Thoracic aorta (tissue), 2 donors: Measurements from ENCODE around the gene ACSL5. TPM values are rescaled to one million over a fixed set of nuclear protein-coding genes. Genes with fewer than 3 reads are reported as not detected.

Source experiments
- ATAC-seq: fragments of 150-250 bp; one replicate; pipeline ENCODE4 v1.8.0; 2017; ENCODE audit warnings: low read depth; ENCODE audit not compliant: insufficient number of reproducible peaks, low FRiP score
- DNase-seq: peaks from one replicate; pipeline ENCODE4 v3.0.0-alpha.2; 2020; ENCODE audit warnings: low spot score
- H3K27ac ChIP-seq, 2 donors: fragments of 200-600 bp; sonication (generic); 1 replicate in 1 of 2; 2 replicates in 1 of 2; pipeline ENCODE4 v1.5.1; 2016; ENCODE audit warnings: mild to moderate bottlenecking in 2 of 2, moderate library complexity in 2 of 2
- H3K27me3 ChIP-seq: fragments of 200-600 bp; sonication (generic); replicated peaks from 2 replicates; pipeline ENCODE4 v1.6.0; 2016; ENCODE audit warnings: mild to moderate bottlenecking; ENCODE audit not compliant: insufficient read depth
- H3K36me3 ChIP-seq: fragments of 200-600 bp; sonication (generic); one replicate; pipeline ENCODE4 v1.5.1; 2016
- H3K4me1 ChIP-seq, 2 donors: fragments of 200-600 bp; sonication (generic); 1 replicate in 1 of 2; 2 replicates in 1 of 2; pipeline versions ENCODE4 v1.5.1 to v1.6.0; 2016; ENCODE audit warnings: low read depth in 2 of 2, mild to moderate bottlenecking in 1 of 2; ENCODE audit not compliant: control insufficient read depth in 1 of 2
- H3K4me3 ChIP-seq: fragments of 200-600 bp; sonication (generic); 2 replicates; pipeline ENCODE4 v1.5.1; 2016; ENCODE audit warnings: mild to moderate bottlenecking
- H3K9me3 ChIP-seq: fragments of 200-600 bp; sonication (generic); 2 replicates; pipeline ENCODE4 v1.5.1; 2016
- total RNA-seq, 2 donors: library from RNA; depleted of rRNA; stranded (reverse); fragments of >200 nt; gene quantifications; one replicate each; pipeline versions ENCODE4 v1.1.0 to v1.2.3, GENCODE V29; 2016
- TF ChIP-seq, protein P1 (sequence below): fragments of 200-600 bp; sonication (generic); IDR thresholded peaks from one replicate; pipeline ENCODE4 v1.5.1; 2019; ENCODE audit warnings: antibody characterized with exemption

Gene ACSL5
- total RNA-seq, 2 donors from 2014 or later = 13.9 to 16.7 TPM

DNA sequence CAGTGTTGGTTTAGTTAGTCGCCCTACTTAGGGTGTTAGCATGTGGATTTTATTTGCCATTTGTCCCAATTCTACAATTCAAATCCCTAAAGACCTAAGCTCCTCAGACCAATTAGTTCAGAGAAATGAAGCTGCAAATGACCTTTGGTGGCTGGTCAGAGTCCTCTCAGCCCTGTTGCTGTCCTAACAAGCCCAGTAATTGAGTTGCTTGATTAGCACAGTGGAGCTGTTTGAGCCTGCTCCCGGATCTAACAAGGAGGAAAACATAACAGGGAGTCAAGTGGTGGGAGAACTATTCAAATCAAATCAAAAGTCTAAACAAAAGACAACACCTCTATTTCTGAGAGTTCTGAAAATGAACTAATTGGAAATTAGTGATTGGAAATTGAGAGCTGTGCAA is 50.7 kb downstream of the ACSL5 start:
- H3K4me3 ChIP-seq = no peak overlapping the region
- TF ChIP-seq, protein P1, sequence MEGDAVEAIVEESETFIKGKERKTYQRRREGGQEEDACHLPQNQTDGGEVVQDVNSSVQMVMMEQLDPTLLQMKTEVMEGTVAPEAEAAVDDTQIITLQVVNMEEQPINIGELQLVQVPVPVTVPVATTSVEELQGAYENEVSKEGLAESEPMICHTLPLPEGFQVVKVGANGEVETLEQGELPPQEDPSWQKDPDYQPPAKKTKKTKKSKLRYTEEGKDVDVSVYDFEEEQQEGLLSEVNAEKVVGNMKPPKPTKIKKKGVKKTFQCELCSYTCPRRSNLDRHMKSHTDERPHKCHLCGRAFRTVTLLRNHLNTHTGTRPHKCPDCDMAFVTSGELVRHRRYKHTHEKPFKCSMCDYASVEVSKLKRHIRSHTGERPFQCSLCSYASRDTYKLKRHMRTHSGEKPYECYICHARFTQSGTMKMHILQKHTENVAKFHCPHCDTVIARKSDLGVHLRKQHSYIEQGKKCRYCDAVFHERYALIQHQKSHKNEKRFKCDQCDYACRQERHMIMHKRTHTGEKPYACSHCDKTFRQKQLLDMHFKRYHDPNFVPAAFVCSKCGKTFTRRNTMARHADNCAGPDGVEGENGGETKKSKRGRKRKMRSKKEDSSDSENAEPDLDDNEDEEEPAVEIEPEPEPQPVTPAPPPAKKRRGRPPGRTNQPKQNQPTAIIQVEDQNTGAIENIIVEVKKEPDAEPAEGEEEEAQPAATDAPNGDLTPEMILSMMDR = no peak
- H3K27me3 ChIP-seq = no peaks in the 10 kb centered on the region
- H3K4me1 ChIP-seq = no peaks in the 10 kb centered on the region
- peaks cover 4% of the 10 kb centered on the region for H3K36me3 ChIP-seq
- ATAC-seq = no peak
- no peak overlapping the region for H3K27ac ChIP-seq
- no peak for DNase-seq
- H3K9me3 ChIP-seq = no peaks in the 10 kb centered on the region

DNA sequence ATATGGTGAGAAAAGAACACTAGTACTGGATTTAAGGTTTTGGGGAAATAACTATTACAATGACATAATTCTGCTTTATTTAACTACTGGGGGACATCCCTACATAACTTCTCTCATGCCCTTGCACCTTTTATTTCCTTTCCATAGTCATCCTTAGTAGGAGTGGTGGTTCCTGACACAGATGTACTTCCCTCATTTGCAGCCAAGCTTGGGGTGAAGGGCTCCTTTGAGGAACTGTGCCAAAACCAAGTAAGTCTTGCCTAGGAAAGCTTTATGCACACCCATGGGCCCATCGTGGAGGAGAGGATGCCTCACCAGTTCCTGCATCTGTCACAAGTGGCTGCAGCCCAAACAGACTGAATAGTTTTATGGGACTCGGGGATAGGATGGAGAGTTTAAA is 52.2 kb downstream of the ACSL5 start:
- Histone ChIP-seq H3K27ac (no peak overlapping the region), H3K4me3 (no peak overlapping the region), H3K36me3 (peaks cover 14% of the 10 kb centered on the region), H3K4me1 (no peaks in the 10 kb centered on the region), H3K9me3 (no peaks in the 10 kb centered on the region), H3K27me3 (no peaks in the 10 kb centered on the region)
- DNase-seq (no peak), ATAC-seq (no peak)
- TF ChIP-seq, protein P1 = no peak

DNA sequence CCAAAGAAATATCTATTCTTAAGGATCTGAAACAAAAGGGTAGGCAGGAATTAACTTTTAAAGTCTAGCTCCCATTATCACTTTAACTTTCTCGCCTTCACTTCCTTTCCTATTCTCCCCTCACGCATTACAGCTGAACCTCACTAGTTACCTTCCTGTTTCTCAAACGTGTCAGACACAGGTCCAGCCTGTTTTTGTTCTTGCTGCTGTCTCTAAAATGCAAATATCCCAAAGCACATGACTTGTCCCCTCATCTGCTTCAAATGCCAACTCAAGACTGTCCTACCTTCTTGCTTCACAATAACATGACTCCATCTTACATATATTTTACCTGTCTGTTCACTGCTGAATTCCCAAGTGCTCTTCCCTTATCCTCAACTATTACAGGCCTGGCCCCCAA is 55.2 kb downstream of the ACSL5 start:
- TF ChIP-seq, protein P1 = no peak
- Histone ChIP-seq H3K27me3 (no peaks in the 10 kb centered on the region), H3K4me3 (no peak overlapping the region), H3K9me3 (no peaks in the 10 kb centered on the region), H3K4me1 (no peaks in the 10 kb centered on the region), H3K36me3 (peaks cover 34% of the 10 kb centered on the region), H3K27ac (no peak overlapping the region)
- no peak for DNase-seq
- ATAC-seq = no peak

DNA sequence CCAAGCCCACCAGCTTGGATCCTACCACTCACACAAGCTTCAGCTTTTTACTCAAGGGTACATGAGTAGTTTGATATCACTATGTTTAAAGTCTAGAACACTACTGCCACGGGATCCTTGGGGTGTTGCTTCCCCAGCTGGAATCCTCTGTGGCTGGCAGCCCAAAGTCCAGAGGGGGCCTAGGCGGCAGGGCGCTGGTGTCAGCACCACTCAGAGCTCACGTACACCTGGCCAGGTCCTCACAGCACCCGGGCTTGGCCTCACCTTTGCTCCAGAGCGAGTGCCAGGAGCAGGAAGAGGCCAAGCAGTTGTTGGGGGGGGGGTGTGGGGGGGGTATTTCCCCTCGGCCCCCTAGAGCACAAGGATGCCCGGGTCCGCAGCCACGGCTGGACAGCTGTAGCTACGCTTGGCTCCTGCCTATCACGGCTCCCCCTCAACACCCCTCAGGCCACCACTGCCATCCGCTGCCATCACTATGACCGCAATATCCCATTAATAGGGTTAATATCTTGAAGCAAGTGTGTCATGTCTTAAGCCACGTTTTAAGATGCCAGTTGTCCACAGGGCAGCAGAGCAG is 55.8 kb downstream of the ACSL5 start:
- Histone ChIP-seq H3K36me3 (peaks cover 39% of the 10 kb centered on the region), H3K27ac (no peak overlapping the region), H3K4me3 (no peak overlapping the region), H3K4me1 (no peaks in the 10 kb centered on the region), H3K9me3 (no peaks in the 10 kb centered on the region), H3K27me3 (no peaks in the 10 kb centered on the region)
- TF ChIP-seq, protein P1 = no peak
- DNase-seq (no peak), ATAC-seq (no peak)

DNA sequence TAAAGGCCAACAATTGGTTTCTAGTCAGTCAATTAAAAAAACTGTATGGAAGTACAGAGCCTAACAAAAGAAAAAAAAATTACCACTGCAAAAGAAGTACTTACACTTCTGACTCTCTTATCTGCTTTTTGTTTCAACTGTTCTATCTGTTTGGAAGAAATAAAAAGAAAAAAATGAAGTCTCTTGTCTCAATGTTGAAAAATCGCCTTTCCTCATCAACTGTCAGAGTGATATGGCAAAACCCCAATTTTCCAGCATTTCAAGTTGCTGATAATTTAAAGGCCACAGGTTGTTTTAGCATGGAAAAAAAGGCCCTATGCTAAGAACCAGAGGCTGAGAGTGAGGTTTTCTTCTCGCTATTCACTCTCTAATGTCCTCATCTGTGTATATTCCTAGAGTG is 59.2 kb downstream of the ACSL5 start:
- DNase-seq = no peak
- TF ChIP-seq, protein P1 = no peak
- H3K4me3 ChIP-seq = no peak overlapping the region
- peaks cover 55% of the 10 kb centered on the region for H3K36me3 ChIP-seq
- no peak overlapping the region for H3K27ac ChIP-seq
- ATAC-seq = no peak
- H3K27me3 ChIP-seq = no peaks in the 10 kb centered on the region
- no peaks in the 10 kb centered on the region for H3K4me1 ChIP-seq
- no peaks in the 10 kb centered on the region for H3K9me3 ChIP-seq
